Measurements from ENCODE around the gene BARX2. TPM values are rescaled to one million over a fixed set of nuclear protein-coding genes. Genes with fewer than 3 reads are reported as not detected.
A peak's percentile ranks its signal among the peaks of the same experiment; 100 is the strongest.
"Not testable (repeated sequence)": the region's sequence is repeated elsewhere in the genome, so short reads cannot be mapped to it uniquely, and the experiment has no call there.

The BARX2 gene, protein sequence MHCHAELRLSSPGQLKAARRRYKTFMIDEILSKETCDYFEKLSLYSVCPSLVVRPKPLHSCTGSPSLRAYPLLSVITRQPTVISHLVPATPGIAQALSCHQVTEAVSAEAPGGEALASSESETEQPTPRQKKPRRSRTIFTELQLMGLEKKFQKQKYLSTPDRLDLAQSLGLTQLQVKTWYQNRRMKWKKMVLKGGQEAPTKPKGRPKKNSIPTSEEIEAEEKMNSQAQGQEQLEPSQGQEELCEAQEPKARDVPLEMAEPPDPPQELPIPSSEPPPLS
- 1 to 10 TPM in 1 of 4 donors, not detected in 3; 1.4 TPM for total RNA-seq

DNA sequence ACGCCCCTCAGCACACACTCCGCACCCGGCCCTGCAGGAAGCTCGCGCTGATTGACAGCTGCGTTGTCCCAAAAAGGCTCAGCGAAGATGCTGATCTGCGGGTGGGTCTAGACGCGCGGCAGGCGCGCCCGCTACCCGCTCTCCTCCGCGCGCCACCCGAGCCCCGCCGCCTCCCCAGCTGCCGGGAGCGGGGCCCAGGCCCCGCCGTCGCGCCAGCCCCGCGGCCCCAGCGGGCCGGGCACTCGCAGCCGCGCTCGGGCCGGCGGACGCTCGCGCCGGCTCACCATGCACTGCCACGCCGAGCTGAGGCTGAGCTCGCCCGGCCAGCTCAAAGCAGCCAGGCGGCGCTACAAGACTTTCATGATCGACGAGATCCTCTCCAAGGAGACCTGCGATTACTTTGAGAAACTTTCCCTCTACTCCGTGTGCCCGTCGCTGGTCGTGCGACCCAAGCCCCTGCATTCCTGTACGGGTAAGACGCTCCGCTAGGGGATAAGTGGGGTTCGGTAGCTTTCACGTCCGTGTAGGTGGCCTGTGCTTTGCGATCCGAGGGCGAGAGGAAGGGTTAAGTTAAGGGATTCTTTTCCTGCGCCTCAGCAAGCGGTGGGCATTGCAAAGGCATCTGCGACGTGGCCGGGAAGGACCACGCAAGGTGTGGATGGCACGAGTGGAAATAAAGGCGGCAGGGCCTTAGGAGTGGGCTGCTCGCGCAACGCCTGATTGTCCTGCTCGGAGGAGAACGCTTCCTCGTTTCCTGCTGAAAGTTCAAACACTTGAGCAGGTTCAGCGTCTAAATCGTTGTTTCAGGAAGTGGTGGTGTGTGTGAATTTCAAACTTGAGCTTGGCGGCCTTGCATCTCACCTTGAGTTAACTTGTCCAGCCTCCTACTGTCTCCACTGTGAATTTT, at the start of gene BARX2:
Gene BARX2 (plus strand): TSS at position 98 of the 907 bp plus-strand sequence. CDS start 188 bp downstream, at position 286.
- peak; percentile 81 for ATAC-seq (ENCODE audit: low FRiP score)
- TF ChIP-seq, protein P1, sequence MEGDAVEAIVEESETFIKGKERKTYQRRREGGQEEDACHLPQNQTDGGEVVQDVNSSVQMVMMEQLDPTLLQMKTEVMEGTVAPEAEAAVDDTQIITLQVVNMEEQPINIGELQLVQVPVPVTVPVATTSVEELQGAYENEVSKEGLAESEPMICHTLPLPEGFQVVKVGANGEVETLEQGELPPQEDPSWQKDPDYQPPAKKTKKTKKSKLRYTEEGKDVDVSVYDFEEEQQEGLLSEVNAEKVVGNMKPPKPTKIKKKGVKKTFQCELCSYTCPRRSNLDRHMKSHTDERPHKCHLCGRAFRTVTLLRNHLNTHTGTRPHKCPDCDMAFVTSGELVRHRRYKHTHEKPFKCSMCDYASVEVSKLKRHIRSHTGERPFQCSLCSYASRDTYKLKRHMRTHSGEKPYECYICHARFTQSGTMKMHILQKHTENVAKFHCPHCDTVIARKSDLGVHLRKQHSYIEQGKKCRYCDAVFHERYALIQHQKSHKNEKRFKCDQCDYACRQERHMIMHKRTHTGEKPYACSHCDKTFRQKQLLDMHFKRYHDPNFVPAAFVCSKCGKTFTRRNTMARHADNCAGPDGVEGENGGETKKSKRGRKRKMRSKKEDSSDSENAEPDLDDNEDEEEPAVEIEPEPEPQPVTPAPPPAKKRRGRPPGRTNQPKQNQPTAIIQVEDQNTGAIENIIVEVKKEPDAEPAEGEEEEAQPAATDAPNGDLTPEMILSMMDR (IDR thresholded peaks at IDR 0.05): no peak
- no peak for DNase-seq (ENCODE audit: low spot score)

DNA sequence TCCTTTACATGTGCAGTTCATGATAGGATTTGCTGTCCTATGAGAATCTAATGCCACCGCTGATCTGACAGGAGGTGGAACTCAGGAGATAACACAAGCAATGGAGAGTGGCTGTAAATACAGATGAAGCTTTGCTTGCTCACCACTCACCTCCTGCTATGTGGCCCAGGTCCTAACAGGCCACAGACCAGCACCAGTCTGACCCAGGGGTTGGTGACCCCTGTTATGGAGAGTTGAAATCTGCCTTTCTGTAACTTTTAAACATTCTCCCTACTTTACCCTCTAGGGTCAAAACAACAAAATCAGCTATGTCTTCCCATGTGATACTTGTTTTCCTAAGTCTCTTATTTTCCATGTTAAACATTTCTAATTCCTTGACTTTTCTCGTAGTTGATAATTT, 48.7 kb upstream of the BARX2 start:
- no peak for ATAC-seq (ENCODE audit: low FRiP score)
- TF ChIP-seq, protein P1 (IDR thresholded peaks at IDR 0.05): no peak
- DNase-seq (ENCODE audit: low spot score): no peak

DNA sequence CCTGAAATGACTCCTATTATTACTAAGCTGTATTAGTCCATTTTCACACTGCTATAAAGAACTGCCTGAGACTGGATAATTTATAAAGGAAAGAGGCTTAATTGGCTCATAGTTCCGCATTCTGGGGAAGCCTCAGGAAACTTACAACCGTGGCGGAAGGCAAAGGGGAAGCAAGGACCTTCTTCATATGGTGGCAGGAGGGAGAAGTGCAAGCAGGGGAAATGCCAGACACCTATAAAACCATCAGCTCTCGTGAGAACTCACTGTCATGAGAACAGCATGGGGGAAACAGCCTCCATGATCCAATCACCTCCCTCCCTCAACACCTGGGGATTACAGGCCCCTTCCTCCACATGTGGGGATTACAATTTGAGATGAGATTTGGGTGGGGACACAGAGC, 47.9 kb upstream of the BARX2 start:
- not testable (repeated sequence) for ATAC-seq (ENCODE audit: low FRiP score); DNase-seq (ENCODE audit: low spot score)

DNA sequence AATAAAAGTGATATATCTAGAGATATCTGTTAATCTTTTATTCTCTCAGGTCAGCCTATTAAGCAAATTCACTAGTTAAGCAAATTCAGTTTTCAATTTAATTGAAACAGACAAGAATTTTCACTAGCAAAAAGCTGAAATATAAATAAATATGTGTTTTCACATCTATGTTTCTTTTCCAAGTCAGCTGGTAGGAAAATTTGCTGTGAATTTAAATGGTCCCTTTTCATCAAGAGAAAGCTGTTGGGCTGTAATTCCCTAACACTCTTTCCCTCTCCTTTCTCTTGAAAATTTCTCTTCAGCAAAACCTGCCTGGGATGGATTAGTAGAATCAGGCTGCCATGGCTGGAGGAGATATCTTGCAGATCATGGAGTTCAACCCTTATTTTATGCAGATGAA, 46.9 kb upstream of the BARX2 start:
- TF ChIP-seq, protein P1 (IDR thresholded peaks at IDR 0.05): no peak
- ATAC-seq (ENCODE audit: low FRiP score) (no peak), DNase-seq (ENCODE audit: low spot score) (no peak)

DNA sequence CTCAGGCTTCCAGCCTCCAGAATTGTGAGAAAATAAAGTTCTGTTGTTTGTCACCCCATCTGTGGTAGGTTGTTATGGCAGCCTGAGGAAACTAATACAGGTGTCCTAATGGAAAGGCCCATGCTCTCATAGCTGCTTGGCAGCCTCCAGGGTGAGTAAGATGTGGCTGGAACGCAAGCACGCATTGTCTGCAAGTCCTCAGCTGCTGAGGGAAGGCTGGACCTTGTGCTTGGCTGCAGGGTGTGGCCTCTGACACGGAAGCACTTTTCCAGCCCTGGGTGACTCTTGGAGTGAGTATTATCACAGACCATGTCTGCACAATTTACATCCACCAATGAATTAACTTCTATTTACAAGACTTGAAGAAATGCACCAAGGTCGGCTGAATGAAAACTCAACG, 44.4 kb upstream of the BARX2 start:
- ATAC-seq (ENCODE audit: low FRiP score) (no peak), DNase-seq (ENCODE audit: low spot score) (no peak)
- TF ChIP-seq, protein P1 (IDR thresholded peaks at IDR 0.05): no peak

DNA sequence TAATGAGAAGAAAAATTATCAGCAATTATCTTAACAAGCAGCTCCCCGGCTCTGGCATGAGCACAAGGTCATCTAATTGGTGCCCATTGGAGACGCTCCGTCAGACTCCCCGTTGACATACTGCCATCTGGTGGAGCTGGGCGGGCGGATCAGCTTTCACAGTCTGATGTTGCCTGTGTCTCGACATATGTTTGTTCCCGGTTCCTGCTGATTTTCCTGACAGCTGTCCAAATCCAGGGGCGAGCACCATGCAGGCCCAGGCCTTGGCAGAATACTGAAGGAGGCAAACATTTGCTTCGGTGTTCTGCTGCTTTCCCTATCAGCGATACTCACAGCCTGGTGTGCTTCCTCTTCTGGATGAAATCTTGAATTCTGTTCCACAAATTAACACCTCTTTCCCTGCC, 43.8 kb upstream of the BARX2 start:
- peak; percentile 73 for ATAC-seq (ENCODE audit: low FRiP score)
- TF ChIP-seq, protein P1 (IDR thresholded peaks at IDR 0.05): peak in 1 of 3 donors; percentile 68
- peak; percentile 78 for DNase-seq (ENCODE audit: low spot score)

DNA sequence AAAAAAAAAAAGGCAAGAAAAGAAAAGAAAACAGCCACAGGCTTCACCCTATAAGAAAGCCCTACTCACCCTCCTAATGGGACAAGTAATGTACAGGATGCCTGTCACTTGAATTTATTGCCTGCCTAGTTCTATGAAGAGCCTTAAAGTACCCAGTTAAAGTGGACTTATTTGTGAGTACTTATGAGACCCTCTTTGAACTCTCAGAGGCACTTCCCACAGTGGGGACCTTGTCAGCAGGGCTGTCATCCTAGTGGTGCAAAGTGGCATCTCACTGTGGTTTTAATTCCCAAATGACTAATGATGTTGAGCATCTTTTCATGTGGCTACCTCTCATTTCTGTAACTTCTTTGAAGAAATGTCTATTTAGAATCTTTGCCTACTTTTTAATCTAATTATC, 41.8 kb upstream of the BARX2 start:
- ATAC-seq (ENCODE audit: low FRiP score): no peak
- DNase-seq (ENCODE audit: low spot score): no peak
- TF ChIP-seq, protein P1 (IDR thresholded peaks at IDR 0.05): no peak

DNA sequence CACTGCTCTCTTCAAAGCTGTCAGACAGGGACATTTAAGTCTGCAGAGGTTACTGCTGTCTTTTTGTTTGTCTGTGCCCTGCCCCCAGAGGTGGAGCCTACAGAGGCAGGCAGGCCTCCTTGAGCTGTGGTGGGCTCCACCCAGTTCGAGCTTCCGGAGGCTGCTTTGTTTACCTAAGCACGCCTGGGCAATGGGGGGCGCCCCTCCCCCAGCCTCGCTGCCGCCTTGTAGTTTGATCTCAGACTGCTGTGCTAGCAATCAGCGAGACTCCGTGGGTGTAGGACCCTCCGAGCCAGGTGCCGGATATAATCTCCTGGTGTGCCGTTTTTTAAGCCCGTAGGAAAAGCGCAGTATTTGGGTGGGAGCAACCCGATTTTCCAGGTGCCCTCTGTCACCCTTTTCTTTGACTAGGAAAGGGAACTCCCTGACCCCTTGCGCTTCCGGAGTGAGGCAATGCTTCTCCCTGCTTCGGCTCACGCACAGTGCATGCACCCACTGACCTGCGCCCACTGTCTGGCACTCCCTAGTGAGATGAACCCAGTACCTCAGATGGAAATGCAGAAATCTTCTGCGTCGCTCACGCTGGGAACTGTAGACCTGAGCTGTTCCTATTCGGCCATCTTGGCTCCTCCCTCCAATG, 31.2 kb upstream of the BARX2 start:
- not testable (repeated sequence) for DNase-seq (ENCODE audit: low spot score); ATAC-seq (ENCODE audit: low FRiP score)
